Measurements from ENCODE around the gene CUX1. TPM values are rescaled to one million over a fixed set of nuclear protein-coding genes. Genes with fewer than 3 reads are reported as not detected.

CUX1 gene
- total RNA-seq, 1 experiment from 2014 or later = 53.5 TPM

DNA sequence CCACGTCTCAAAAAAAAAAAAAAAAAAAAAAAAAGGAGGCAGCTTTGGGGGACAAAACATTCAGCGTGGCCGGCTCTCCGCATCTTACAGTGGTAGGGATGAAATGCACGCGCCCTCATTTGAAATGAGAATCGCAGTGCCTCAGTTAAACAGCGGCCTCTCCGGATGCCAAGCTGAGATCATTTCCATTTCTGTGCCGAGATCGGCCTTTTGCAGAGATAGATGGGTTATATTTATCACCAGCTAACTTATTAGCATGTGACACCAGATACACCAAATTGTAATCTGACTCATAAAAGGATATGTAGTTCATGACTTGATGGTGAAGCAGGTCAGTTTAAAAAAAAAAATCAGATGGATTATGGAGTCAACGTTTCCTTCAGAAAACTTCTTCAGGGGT is 138.7 kb downstream of the CUX1 start:
- no peak overlapping the region for H3K23ac ChIP-seq (ENCODE audit: insufficient read length, low read depth, low read length)
- H4K5ac ChIP-seq (ENCODE audit: insufficient read length, low read depth, low read length) = no peak overlapping the region
- peaks cover 7% of the 10 kb centered on the region for H3K79me1 ChIP-seq (ENCODE audit: insufficient read depth, low read depth, low read length, poor library complexity, severe bottlenecking)
- H3K36me3 Mint-ChIP-seq (ENCODE audit: insufficient read depth in 1 of 3, low read depth in 3 of 3) = peaks cover 0 to 6% (median 3%) of the 10 kb centered on the region in 3 experiments; a peak in 3 of 7 replicates
- H3K14ac ChIP-seq (ENCODE audit: insufficient read depth, low read length) = no peak overlapping the region
- DNase-seq = no peak
- H3K18ac ChIP-seq (ENCODE audit: insufficient read length, low read depth, low read length) = no peak overlapping the region
- no peak overlapping the region for H2BK120ac ChIP-seq (ENCODE audit: low read depth, low read length, poor library complexity, severe bottlenecking)
- peaks cover 30 to 31% of the 10 kb centered on the region in 2 experiments for H3K4me1 Mint-ChIP-seq
- no peaks in the 10 kb centered on the region for H3K23me2 ChIP-seq (ENCODE audit: insufficient read length, low read depth, low read length, poor library complexity, severe bottlenecking)
- no peaks in the 10 kb centered on the region for H3K27me3 ChIP-seq (ENCODE audit: insufficient read depth, low read length)
- no peak overlapping the region for H3K4ac ChIP-seq (ENCODE audit: low read depth, low read length)
- H3K79me2 ChIP-seq (ENCODE audit: insufficient read depth, low read length) = peaks cover 11% of the 10 kb centered on the region; the same call in 1 of the 2 replicates
- no peak overlapping the region for H4K8ac ChIP-seq (replicated peaks; ENCODE audit: insufficient read length, low read depth, low read length)
- no peak overlapping the region for H2BK20ac ChIP-seq (ENCODE audit: low read depth, low read length, poor library complexity, severe bottlenecking)
- H3K9ac ChIP-seq (ENCODE audit: extremely low read depth, insufficient read length, low read length) = no peak overlapping the region
- H3K9me3 ChIP-seq (ENCODE audit: control insufficient read depth, low read depth, low read length) = no peaks in the 10 kb centered on the region
- H3K4me1 ChIP-seq (ENCODE audit: insufficient read depth, low read length) = peaks cover 5% of the 10 kb centered on the region; the same call in 1 of the 2 replicates
- H2AFZ ChIP-seq (ENCODE audit: low read length) = no peak overlapping the region
- no peak overlapping the region for H2AK5ac ChIP-seq (ENCODE audit: insufficient read length, low read length)
- no peaks in the 10 kb centered on the region for H3K27me3 Mint-ChIP-seq (ENCODE audit: low read depth)
- H3K9me3 Mint-ChIP-seq = no peaks in the 10 kb centered on the region
- H3T11ph ChIP-seq (ENCODE audit: low read length) = no peak overlapping the region
- H3K27ac Mint-ChIP-seq = peak overlapping the region in 1 of 3 experiments; percentile 55; a peak in 2 of 7 replicates
- H3K4me2 ChIP-seq (ENCODE audit: insufficient read depth, insufficient read length, low read length) = no peak overlapping the region
- no peak overlapping the region for H2BK12ac ChIP-seq (ENCODE audit: insufficient read length, low read depth, low read length)
- H3K4me3 Mint-ChIP-seq = no peak overlapping the region
- H4K91ac ChIP-seq (ENCODE audit: insufficient read length, low read depth, low read length) = no peak overlapping the region
- H2BK5ac ChIP-seq (ENCODE audit: insufficient read length, low read length) = no peak overlapping the region
- WGBS (ENCODE audit: extremely low coverage, insufficient read length, low lambda C conversion rate) = no CpG with 5 or more reads among the region's 12 CpGs
- H2BK15ac ChIP-seq (ENCODE audit: low read depth, low read length) = no peak overlapping the region
- H4K20me1 ChIP-seq (ENCODE audit: control insufficient read depth, insufficient read depth, insufficient read length) = peaks cover 2% of the 10 kb centered on the region
- no peak overlapping the region for H3K56ac ChIP-seq (ENCODE audit: insufficient read length, low read depth, low read length)
- no peak overlapping the region for H3K27ac ChIP-seq (ENCODE audit: insufficient read length, low read depth, low read length)
- TF ChIP-seq, protein P1, sequence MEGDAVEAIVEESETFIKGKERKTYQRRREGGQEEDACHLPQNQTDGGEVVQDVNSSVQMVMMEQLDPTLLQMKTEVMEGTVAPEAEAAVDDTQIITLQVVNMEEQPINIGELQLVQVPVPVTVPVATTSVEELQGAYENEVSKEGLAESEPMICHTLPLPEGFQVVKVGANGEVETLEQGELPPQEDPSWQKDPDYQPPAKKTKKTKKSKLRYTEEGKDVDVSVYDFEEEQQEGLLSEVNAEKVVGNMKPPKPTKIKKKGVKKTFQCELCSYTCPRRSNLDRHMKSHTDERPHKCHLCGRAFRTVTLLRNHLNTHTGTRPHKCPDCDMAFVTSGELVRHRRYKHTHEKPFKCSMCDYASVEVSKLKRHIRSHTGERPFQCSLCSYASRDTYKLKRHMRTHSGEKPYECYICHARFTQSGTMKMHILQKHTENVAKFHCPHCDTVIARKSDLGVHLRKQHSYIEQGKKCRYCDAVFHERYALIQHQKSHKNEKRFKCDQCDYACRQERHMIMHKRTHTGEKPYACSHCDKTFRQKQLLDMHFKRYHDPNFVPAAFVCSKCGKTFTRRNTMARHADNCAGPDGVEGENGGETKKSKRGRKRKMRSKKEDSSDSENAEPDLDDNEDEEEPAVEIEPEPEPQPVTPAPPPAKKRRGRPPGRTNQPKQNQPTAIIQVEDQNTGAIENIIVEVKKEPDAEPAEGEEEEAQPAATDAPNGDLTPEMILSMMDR (conservative IDR thresholded peaks at IDR 0.05) = no peak

Measured in H9 (cell line).